Activated gamma-delta T cell treated with anti-CD3 and anti-CD28 coated beads, Interleukin-2, amount 50 U/mL, for 16 hours (primary cell): ENCODE results near the gene SYNPO2.
A peak's percentile ranks its signal among the peaks of the same experiment; 100 is the strongest.
"Not testable (repeated sequence)": the region's sequence is repeated elsewhere in the genome, so short reads cannot be mapped to it uniquely, and the experiment has no call there.

Source experiments
- DNase-seq: peaks from one replicate; pipeline ENCODE4 v3.0.0-alpha.2; 2020; ENCODE audit warnings: low read depth

Gene SYNPO2

GRCh38 chr4:118974758-118975157 lies 86.1 kb downstream of the SYNPO2 start:
- DNase-seq = no peak

GRCh38 chr4:118975449-118976192 lies 87.0 kb downstream of the SYNPO2 start:
- no peak for DNase-seq

- not testable (repeated sequence) for DNase-seq
Observed at GRCh38 chr4:118976193-118976560, 87.5 kb downstream of the SYNPO2 start.

DNA sequence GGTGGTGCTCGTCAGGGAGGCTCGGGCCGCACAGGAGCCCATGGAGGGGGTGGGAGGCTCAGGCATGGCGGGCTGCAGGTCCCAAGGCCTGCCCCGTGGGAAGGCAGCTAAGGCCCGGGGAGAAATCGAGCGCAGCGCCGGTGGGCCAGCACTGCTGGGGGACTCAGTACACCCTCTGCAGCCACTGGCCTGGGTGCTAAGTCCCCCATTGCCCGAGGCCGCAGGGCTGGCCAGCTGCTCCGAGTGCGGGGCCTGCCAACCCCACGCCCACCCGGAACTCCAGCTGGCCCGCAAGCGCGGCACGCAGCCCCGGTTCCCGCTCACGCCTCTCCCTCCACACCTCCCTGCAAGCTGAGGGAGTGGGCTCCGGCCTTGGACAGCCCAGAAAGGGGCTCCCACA lies 88.4 kb downstream of the SYNPO2 start:
- not testable (repeated sequence) for DNase-seq

DNA sequence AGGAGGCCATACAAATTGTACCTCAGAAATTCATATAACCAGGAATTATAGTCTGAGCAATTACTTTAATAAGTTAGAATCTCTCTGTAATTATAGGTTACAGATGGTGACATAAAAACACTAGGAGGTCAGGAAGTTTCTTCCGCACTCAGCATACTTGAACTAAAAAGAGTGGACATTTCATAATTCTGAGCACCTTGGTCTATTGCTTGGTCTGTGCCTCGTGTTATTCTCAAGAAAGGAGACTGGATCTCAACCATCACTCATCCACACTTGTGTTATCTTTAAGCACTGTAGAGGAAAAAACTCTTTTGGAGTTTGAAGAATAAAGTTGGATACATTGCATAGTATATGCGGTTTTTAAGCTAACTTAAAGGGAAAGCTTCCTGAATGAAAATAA lies 91.1 kb downstream of the SYNPO2 start:
- no peak for DNase-seq

- DNase-seq = no peak
Observed at GRCh38 chr4:118981171-118981838, 92.7 kb downstream of the SYNPO2 start.

DNA sequence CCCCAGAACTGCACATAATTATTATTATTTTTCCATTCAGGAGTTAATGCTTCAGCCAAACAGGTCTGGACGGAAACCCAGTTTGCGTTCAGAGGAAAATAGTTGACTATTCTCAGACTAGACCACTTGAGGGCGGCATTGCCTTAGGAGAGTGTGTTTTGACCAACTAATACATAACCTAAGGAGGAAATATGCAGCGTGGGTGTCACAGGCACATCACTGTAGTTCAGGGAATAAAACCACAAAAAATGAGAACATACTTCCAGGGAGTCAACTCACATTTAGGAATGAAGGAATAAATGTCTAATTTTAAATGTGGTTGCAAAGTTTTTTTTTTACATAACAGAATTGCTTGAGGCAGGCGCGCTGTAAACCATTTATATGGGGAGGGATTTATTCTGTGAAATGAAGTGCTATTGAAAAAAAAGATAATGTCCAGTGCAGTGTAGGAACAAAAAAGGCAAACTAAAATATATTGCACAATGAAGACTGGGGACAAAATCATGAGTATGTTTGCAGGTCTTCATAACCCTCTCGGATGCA lies 93.3 kb downstream of the SYNPO2 start:
- DNase-seq = peak; percentile 5

DNA sequence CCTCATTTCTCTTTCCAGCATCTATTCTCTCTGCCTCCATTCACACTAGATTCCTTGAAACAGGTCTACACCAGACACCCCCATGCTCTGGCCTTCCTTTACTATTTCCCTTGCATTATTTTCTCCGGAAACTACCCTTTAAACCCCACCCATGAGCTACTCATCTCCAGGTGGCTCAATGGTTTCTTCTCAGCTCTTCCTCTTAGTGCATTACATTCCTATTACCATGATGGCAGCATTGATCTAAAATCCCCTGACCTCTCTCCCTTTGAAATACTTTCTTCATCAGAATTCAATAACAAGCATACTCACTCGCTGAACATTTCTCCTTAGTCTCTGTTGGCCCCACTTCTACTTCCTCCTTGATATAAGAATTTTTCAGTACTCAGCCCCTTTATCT lies 94.6 kb downstream of the SYNPO2 start:
- no peak for DNase-seq

- no peak for DNase-seq
Observed at GRCh38 chr4:118983831-118984230, 95.2 kb downstream of the SYNPO2 start.

DNA sequence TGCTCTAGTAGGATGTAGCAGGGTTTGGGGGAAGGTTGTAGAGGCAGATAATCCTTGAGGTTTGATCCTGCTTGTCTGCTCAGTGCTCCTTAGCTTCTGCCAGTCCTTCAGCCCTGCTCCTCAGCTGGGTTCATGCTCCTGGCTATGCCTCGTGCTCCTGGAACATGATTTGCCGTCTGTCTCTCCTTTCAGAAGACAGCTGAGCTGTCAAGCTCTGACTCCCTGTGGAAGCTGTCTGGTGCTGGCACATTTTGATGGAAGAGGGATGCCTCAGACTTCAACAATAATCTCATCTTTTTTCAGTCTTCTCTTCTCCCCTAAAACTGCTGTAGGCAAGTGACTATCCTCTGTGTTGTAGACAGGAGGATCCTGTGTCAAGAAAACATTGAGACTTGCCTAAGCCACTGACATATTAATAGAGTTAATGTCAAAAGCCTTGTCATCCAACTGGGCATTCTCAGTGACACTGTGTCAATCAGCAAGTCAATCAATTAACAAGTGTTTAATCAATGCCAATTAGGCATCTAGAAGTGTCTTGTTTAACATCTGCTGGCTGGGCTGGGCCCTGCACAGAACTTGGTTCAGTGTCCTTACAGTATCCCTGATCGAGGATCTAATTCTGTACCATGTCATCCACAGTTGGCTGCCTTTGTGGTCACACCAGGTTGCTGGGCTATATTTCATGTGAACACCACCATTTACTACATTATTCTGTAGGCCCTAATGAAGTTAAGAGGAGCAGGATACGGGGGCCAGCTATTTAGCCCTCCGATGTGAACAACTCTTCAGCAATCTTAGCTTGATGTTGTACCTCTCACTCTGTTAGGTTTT lies 96.7 kb downstream of the SYNPO2 start:
- DNase-seq = no peak

DNA sequence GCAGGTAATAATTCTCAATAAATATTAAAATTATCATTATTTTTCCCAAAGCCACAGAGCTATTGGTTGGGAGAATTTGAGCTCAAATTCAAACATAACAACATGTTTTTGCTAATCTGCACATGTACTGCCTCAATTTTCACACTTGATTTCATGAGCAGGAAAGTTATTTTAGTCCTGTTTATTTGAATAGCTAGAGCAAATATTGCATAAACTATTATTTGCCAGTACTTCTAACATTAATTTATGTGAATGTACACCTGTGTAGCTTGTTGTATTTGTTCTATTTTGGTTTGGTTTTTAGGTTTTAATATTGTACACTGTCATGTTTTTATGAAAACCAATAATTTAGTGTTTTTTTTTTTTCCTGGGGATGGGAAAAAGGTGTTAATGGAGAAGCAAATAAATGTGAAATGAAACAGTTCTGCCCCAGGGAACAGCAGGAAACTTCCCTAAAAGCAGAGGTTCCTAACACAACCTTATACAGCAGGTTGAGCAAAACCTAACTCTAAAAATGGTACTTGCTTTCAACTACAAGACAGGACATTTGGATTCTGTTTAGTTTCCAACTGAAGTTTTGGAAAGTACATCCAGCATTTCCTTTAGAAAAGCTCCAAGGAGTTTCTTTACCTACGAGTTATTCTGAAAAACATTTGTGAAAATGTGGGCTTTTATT lies 99.4 kb downstream of the SYNPO2 start:
- DNase-seq = no peak

- DNase-seq = no peak
Observed at GRCh38 chr4:118988635-118988972, 100.0 kb downstream of the SYNPO2 start.

DNA sequence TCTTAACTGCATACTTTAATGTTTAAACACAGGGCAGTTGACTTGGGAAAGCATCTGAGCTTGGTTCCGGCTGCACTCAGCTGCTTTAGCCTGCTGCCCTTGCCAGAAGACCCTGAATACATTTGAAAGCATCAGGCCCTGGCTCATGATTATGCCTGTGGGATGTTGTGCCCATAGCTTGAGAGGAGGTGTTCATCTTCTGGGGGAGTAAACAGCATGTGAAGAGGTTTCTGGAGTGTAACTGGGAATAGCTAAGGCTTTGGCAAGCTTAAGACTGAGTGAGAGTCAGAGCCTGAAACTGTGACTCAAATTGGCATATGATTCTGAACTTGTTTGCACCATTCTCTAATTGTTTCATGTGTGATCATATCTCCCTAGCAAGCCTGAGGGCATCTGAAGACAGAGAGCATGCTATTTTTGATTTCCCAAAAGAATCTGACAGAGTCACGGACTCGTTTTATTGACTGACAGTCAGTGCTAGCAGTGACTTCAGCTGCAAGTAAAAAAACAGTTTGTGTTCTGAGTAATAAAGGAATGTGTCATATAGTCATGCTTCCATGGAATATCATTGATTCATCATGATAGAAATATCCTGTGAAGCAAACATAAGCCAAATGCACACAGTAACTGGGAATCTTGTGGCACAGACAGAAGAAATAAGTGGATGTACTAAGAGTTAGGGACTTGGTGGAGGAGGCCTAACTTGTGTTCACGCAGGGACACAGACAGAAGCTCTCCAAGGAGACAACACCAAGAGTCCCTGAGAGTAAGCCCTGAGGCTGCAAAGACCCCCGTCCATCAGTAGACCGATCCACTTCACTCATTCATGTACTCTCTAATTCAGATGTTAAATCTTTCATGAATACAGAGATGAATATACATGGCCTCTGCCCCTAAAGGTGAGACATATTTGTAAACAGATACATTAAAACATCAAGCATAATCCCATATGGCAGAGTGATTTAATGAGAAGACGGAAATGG lies 100.7 kb downstream of the SYNPO2 start:
- DNase-seq = no peak

- DNase-seq = no peak
Observed at GRCh38 chr4:118991686-118992085, 103.0 kb downstream of the SYNPO2 start.

DNA sequence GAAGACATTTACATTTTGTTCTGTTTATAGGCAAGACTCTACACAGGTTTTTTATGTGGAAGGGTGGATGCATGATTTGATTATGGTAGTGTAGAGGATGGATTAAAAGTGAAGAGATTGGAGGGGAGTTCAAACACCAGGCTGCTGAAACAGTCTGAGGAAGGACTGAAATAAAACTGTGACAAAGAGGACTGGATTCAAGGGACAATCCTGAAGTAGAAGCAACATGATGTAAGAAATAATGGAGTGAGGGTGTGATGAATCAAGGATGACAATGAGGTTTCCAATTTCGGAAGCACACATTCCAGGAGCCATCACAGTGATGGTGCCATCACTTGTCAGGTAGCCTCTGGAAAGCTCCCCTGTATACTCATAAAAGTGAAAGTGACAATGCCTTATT lies 103.5 kb downstream of the SYNPO2 start:
- no peak for DNase-seq

DNA sequence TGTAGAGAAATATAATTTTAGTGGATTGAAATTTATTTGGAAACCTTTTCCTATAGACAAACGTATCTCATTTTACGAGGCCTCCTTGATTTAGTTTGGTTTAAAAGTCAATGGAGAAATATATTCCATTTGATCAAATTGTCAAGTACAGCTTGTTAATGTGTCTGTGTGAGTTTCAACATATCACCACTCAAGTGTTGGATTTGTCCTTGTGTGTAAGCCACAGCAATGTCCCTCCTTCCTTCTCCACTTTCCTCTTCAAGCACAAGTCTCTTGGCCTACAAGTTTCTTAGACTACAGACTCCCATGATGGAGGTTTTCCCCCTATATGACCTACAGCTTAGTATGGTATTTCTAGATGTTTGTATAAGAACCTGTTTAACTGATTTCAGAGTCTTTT lies 104.7 kb downstream of the SYNPO2 start:
- DNase-seq = no peak

GRCh38 chr4:118994030-118994429 lies 105.4 kb downstream of the SYNPO2 start:
- no peak for DNase-seq

DNA sequence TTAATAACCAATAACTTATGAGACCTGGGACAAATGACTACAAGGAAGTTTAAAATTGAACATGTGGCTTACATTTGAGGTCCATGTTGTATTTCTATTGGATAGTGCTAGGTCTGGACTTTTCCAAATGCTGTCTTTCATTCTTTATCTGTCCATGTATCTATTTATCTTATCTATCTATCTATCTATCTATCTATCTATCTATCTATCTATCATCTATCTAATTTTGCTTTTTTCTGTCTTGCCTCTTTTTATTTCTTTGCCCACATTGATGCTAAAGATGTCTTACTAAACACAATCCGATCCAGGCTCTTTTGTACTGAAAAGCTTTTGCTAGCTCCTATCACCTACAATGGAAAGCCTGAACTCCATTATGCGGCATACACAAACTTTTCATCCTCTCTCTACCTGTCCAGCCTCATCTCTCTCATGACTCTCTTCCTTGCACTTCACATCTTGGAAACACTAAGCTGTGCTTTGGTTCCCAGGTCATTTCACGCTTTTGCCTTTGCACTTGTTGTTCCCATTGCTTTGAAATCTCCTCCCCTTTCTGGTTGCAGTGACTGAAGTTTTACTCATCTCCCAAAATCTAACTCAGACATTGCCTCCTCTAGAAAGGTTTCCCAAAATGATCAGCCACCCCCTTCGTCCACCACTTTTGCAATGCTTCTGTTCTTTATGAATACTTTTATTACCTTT lies 107.2 kb downstream of the SYNPO2 start:
- DNase-seq = no peak

DNA sequence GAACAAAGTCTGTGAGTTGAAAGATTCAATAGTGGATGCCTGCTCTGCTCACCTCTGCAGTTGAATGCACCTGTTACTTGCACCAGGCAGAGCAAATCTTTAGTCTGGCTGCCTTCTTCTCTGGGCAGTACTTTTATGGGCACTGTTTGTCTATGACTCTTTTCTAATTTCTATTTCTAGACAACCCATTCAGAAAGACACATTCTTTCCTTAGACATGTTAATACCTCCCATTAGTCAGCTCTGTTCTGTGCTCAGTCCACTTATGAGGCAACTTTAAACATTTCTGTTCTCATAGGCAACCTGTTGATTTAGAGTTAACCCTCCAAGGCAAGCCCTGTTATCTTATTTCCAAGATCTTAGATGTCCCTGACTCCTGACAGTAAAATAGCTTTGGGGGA lies 108.9 kb downstream of the SYNPO2 start:
- no peak for DNase-seq

GRCh38 chr4:118999919-119000318 lies 111.3 kb downstream of the SYNPO2 start:
- no peak for DNase-seq
